BLaER1 (cell line): ENCODE results near the gene TCP11L2.
A peak's percentile ranks its signal among the peaks of the same experiment; 100 is the strongest.

Experiments
- H3K27ac ChIP-seq: shearing (Covaris generic); formaldehyde crosslinking; 2 replicates; pipeline ENCODE4 v1.8.1; 2022
- H3K27me3 ChIP-seq: shearing (Covaris generic); formaldehyde crosslinking; 2 replicates; pipeline ENCODE4 v1.8.1; 2022
- H3K36me3 ChIP-seq: shearing (Covaris generic); formaldehyde crosslinking; 2 replicates; pipeline ENCODE4 v1.8.1; 2022
- H3K4me1 ChIP-seq: shearing (Covaris generic); formaldehyde crosslinking; 2 replicates; pipeline ENCODE4 v1.8.1; 2022
- H3K4me2 ChIP-seq: shearing (Covaris generic); formaldehyde crosslinking; 2 replicates; pipeline ENCODE4 v1.8.1; 2022
- H3K4me3 ChIP-seq: shearing (Covaris generic); formaldehyde crosslinking; 2 replicates; pipeline ENCODE4 v1.8.1; 2022
- H3K9ac ChIP-seq: shearing (Covaris generic); formaldehyde crosslinking; 2 replicates; pipeline ENCODE4 v1.8.1; 2022
- H3K9me3 ChIP-seq: shearing (Covaris generic); formaldehyde crosslinking; 2 replicates; pipeline ENCODE4 v1.8.1; 2022
- H4K20me1 ChIP-seq: shearing (Covaris generic); formaldehyde crosslinking; 2 replicates; pipeline ENCODE4 v1.8.1; 2022
- Cebpa-rat ChIP-seq: shearing (Covaris generic); IDR thresholded peaks from 2 replicates; pipeline ENCODE4 v1.8.1; 2022

Gene TCP11L2

DNA sequence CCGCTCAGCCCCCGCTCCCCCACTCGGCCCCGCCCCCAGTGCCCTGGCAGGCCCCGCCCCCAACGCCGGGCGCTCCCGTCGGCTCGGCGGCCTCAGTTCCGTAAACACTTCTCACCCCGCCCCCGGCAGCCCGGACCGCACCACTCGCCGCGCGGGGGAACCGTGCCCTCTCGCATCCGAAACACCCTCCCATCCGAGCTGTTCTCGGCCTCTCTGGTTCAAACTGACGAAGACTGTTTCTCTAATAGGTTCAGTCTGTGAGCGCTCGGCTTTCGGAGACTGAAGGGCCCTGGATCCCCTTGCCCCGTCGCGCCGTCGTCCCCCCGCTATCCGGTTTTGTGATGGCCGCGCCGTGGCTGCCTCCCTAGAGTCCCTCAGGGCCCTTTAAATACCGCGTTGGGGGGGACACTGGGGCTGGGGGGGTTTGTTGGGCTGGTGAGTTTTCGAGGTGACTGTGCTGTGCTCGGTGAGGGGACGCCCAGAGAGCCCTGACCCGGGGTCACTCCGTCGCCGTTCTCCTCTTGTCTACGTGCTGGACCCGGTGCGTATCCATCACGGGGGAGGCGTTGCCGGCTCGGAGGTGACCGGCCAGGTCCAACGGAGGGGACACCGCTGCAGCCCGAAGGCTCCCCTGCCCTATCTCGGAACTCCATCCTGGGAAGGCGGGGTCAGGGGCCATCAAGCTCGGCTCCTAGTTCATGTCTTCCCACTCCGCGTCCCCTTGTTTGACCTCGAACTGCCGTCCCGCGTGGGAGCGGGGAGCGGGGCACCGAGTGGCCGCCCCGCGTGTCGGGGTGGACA, at the start of gene TCP11L2:
TCP11L2 (plus strand) TSS at position 333 of the 801 bp plus-strand sequence. CDS start 8,343 bp downstream, outside the sequence.
- H3K36me3 ChIP-seq = no peaks in the 10 kb centered on the region
- peaks cover 57% of the 10 kb centered on the region for H3K4me1 ChIP-seq
- H3K27me3 ChIP-seq = no peaks in the 10 kb centered on the region
- no peak for TF ChIP-seq Cebpa-rat
- H3K4me2 ChIP-seq = peak within 1 kb of the TSS; percentile 94
- peak within 1 kb of the TSS; percentile 96 for H3K9ac ChIP-seq
- peak within 1 kb of the TSS; percentile 94 for H3K4me3 ChIP-seq
- H3K27ac ChIP-seq = peak within 1 kb of the TSS; percentile 99
- no peaks in the 10 kb centered on the region for H4K20me1 ChIP-seq
- H3K9me3 ChIP-seq = no peaks in the 10 kb centered on the region

GRCh38 chr12:106254724-106255123, 47.8 kb upstream of the TCP11L2 start:
- Histone ChIP-seq H3K9me3 (no peaks in the 10 kb centered on the region), H3K4me3 (no peak overlapping the region)

GRCh38 chr12:106255493-106255892, 47.0 kb upstream of the TCP11L2 start:
- Histone ChIP-seq H3K4me3 (no peak overlapping the region), H4K20me1 (no peaks in the 10 kb centered on the region), H3K9me3 (no peaks in the 10 kb centered on the region), H3K27ac (no peak overlapping the region), H3K4me1 (no peaks in the 10 kb centered on the region), H3K4me2 (no peak overlapping the region), H3K27me3 (no peaks in the 10 kb centered on the region), H3K9ac (no peak overlapping the region), H3K36me3 (no peaks in the 10 kb centered on the region)
- no peak for TF ChIP-seq Cebpa-rat

More at GRCh38 chr12:106254724-106255123, 47.8 kb upstream of the TCP11L2 start:
- Histone ChIP-seq H3K4me1 (peaks cover 5% of the 10 kb centered on the region), H3K36me3 (no peaks in the 10 kb centered on the region), H3K9ac (no peak overlapping the region), H3K4me2 (no peak overlapping the region), H4K20me1 (no peaks in the 10 kb centered on the region), H3K27ac (no peak overlapping the region), H3K27me3 (no peaks in the 10 kb centered on the region)
- no peak for TF ChIP-seq Cebpa-rat

- H3K4me2 ChIP-seq = no peak overlapping the region
- no peaks in the 10 kb centered on the region for H3K9me3 ChIP-seq
- no peaks in the 10 kb centered on the region for H3K27me3 ChIP-seq
- no peaks in the 10 kb centered on the region for H3K4me1 ChIP-seq
- TF ChIP-seq Cebpa-rat = no peak
- no peaks in the 10 kb centered on the region for H4K20me1 ChIP-seq
- H3K36me3 ChIP-seq = no peaks in the 10 kb centered on the region
- H3K9ac ChIP-seq = no peak overlapping the region
- H3K27ac ChIP-seq = no peak overlapping the region
- no peak overlapping the region for H3K4me3 ChIP-seq
These were observed 46.6 kb upstream of the TCP11L2 start for GRCh38 chr12:106255952-106256351.

DNA sequence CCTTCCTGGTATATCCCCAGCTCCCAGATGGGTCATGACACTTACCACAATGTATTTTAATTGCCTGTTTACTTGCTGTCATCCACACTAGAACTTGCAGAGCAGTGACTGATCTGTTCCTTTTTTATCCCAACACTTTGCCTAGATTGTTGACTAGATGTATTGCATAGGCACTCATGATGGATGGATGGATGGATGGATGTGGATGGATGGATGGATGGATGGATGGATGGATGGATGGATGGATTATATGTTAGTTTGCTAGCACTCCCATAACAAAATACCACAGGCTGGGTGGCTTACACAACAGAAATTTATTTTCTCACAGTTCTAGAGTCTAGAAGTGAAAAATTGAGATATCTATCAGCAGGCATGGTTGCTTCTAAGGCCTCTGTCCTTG, 46.0 kb upstream of the TCP11L2 start:
- Histone ChIP-seq H3K36me3 (no peaks in the 10 kb centered on the region), H3K4me1 (no peaks in the 10 kb centered on the region), H3K9me3 (no peaks in the 10 kb centered on the region), H3K27ac (no peak overlapping the region), H3K4me3 (no peak overlapping the region), H3K4me2 (no peak overlapping the region), H4K20me1 (no peaks in the 10 kb centered on the region), H3K9ac (no peak overlapping the region), H3K27me3 (no peaks in the 10 kb centered on the region)
- no peak for TF ChIP-seq Cebpa-rat

DNA sequence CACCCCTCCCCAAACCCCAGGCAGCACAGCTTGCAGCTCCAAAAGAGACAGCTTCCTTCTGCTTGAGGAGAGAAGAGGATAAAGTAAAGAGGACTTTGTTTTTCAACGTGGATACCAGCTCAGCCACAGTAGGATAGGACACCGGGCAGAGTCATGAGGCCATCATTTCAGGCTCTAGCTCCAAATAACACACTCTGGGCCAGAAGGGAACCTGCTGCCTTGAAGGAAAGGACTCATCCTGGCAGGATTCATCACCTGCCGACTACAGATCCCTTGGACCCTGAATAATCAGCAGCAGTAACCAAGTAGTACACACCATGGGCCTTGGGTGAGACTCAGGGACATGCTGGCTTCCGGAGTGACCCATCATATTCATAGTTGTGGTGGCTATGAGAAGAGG, 44.3 kb upstream of the TCP11L2 start:
- no peaks in the 10 kb centered on the region for H3K4me1 ChIP-seq
- H3K27ac ChIP-seq = no peak overlapping the region
- no peaks in the 10 kb centered on the region for H3K9me3 ChIP-seq
- H3K36me3 ChIP-seq = no peaks in the 10 kb centered on the region
- H3K4me3 ChIP-seq = no peak overlapping the region
- H3K4me2 ChIP-seq = no peak overlapping the region
- no peak overlapping the region for H3K9ac ChIP-seq
- no peaks in the 10 kb centered on the region for H3K27me3 ChIP-seq
- TF ChIP-seq Cebpa-rat = no peak
- H4K20me1 ChIP-seq = no peaks in the 10 kb centered on the region

DNA sequence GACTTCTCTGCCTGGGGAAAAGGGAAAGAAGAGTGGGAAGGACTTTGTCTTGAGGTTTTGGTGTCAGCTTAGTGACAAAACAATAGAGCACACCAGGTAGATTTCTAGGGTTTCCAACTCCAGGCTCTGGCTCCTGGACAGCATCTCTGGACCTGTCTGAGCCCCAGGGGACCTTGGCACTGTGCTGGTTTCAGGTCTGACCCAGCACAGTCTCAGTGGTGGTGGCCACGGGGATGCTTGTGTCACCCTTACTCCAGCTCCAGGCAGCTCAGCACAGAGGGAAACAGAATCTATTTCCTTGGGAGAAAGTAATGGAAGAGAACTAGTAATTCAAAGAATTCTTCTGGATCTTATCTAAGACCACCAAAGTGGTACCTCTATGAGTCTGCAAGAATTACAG, 43.6 kb upstream of the TCP11L2 start:
- Histone ChIP-seq H3K4me1 (no peaks in the 10 kb centered on the region), H3K27me3 (no peaks in the 10 kb centered on the region), H3K4me2 (no peak overlapping the region), H3K9ac (no peak overlapping the region), H3K4me3 (no peak overlapping the region), H4K20me1 (no peaks in the 10 kb centered on the region), H3K27ac (no peak overlapping the region), H3K36me3 (no peaks in the 10 kb centered on the region), H3K9me3 (no peaks in the 10 kb centered on the region)
- TF ChIP-seq Cebpa-rat = no peak

- Histone ChIP-seq H3K4me2 (no peak overlapping the region), H3K4me1 (no peaks in the 10 kb centered on the region), H4K20me1 (no peaks in the 10 kb centered on the region), H3K9ac (no peak overlapping the region), H3K36me3 (no peaks in the 10 kb centered on the region), H3K9me3 (no peaks in the 10 kb centered on the region), H3K4me3 (no peak overlapping the region), H3K27ac (no peak overlapping the region), H3K27me3 (no peaks in the 10 kb centered on the region)
- TF ChIP-seq Cebpa-rat = no peak
These were observed 37.4 kb upstream of the TCP11L2 start for GRCh38 chr12:106265116-106265515.

DNA sequence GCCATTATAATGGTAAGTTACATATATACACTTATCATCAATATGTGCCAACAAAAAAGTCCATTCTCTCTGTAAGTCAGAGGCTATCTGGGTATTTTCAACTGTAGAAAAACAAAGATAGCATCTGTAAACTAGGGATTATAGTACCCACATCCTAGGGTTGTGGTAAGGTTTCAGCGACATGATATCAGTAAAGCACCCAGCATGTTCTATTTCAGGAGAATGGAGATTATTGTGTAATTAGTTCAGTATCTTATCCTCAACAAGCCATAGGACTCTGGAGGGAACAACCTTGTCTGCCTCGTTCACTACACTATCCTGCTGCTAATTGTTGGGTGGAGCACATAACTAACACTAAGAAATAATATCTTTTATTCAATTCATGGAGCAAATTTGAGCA, 35.0 kb upstream of the TCP11L2 start:
- no peaks in the 10 kb centered on the region for H3K27me3 ChIP-seq
- H3K4me2 ChIP-seq = no peak overlapping the region
- TF ChIP-seq Cebpa-rat = no peak
- no peaks in the 10 kb centered on the region for H3K9me3 ChIP-seq
- H3K36me3 ChIP-seq = no peaks in the 10 kb centered on the region
- H3K27ac ChIP-seq = no peak overlapping the region
- H4K20me1 ChIP-seq = no peaks in the 10 kb centered on the region
- H3K4me1 ChIP-seq = no peaks in the 10 kb centered on the region
- H3K4me3 ChIP-seq = no peak overlapping the region
- H3K9ac ChIP-seq = no peak overlapping the region

- Histone ChIP-seq H3K9ac (no peak overlapping the region), H3K9me3 (no peaks in the 10 kb centered on the region), H4K20me1 (no peaks in the 10 kb centered on the region), H3K27me3 (no peaks in the 10 kb centered on the region), H3K4me1 (peaks cover 5% of the 10 kb centered on the region; the same call in 1 of the 2 replicates), H3K4me3 (no peak overlapping the region), H3K36me3 (no peaks in the 10 kb centered on the region), H3K4me2 (no peak overlapping the region), H3K27ac (no peak overlapping the region)
- no peak for TF ChIP-seq Cebpa-rat
These were observed 33.3 kb upstream of the TCP11L2 start for GRCh38 chr12:106269150-106269771.
